ENCODE data around the gene KCNJ6.

DNA sequence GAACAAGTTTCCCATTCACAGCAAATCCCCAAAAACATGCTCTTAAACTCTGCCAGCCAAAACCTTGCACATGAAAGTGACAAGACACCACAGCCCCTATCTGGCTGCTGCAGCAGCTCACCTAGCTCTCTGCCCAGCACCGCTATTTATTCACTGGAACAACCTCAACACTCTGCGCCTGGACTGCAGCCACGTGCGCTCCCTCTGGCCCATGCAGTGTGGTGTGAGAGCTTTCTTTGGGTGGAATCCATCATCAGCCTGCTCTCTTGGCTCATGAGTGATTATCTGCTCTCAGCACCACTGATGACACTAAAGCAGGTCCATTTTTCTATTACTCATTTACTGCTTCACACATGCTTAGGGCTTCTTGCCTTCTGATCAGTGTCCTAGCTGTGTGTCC lies 11.4 kb downstream of the KCNJ6 start:
- TF ChIP-seq, protein P1, sequence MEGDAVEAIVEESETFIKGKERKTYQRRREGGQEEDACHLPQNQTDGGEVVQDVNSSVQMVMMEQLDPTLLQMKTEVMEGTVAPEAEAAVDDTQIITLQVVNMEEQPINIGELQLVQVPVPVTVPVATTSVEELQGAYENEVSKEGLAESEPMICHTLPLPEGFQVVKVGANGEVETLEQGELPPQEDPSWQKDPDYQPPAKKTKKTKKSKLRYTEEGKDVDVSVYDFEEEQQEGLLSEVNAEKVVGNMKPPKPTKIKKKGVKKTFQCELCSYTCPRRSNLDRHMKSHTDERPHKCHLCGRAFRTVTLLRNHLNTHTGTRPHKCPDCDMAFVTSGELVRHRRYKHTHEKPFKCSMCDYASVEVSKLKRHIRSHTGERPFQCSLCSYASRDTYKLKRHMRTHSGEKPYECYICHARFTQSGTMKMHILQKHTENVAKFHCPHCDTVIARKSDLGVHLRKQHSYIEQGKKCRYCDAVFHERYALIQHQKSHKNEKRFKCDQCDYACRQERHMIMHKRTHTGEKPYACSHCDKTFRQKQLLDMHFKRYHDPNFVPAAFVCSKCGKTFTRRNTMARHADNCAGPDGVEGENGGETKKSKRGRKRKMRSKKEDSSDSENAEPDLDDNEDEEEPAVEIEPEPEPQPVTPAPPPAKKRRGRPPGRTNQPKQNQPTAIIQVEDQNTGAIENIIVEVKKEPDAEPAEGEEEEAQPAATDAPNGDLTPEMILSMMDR (IDR thresholded peaks at IDR 0.05; ENCODE audit: low read depth, low read length) = no peak
- no peak for TF ChIP-seq POLR2A (IDR thresholded peaks at IDR 0.05; ENCODE audit: extremely low read depth, insufficient read length)
